Putamen (tissue), 1 donor: Measurements from ENCODE around the gene TGFBR2.

Experiments
- DNase-seq: peaks from one replicate; pipeline ENCODE4 v3.0.0-alpha.2; 2016; ENCODE audit warnings: low spot score

The TGFBR2 gene

GRCh38 chr3:30602946-30603345 lies 3.5 kb upstream of the TGFBR2 start:
- DNase-seq: no peak

GRCh38 chr3:30604093-30604492 lies 2.3 kb upstream of the TGFBR2 start:
- no peak for DNase-seq

- DNase-seq: no peak
Observed at GRCh38 chr3:30604558-30604957, 1.8 kb upstream of the TGFBR2 start.

GRCh38 chr3:30605005-30605404 lies 1.4 kb upstream of the TGFBR2 start:
- no peak for DNase-seq

GRCh38 chr3:30605706-30606300 lies 598 bp upstream of the TGFBR2 start:
- no peak for DNase-seq

- no peak for DNase-seq
Observed at GRCh38 chr3:30607032-30607833, 832 bp downstream of the TGFBR2 start.

GRCh38 chr3:30608598-30608947 lies 2.2 kb downstream of the TGFBR2 start:
- DNase-seq: no peak

GRCh38 chr3:30609930-30610701 lies 3.7 kb downstream of the TGFBR2 start:
- DNase-seq: no peak

GRCh38 chr3:30610702-30611368 lies 4.4 kb downstream of the TGFBR2 start:
- DNase-seq: no peak

- no peak for DNase-seq
Observed at GRCh38 chr3:30611613-30612436, 5.4 kb downstream of the TGFBR2 start.

- no peak for DNase-seq
Observed at GRCh38 chr3:30612437-30613132, 6.2 kb downstream of the TGFBR2 start.

- DNase-seq: no peak
Observed at GRCh38 chr3:30613133-30613825, 6.9 kb downstream of the TGFBR2 start.

- DNase-seq: no peak
Observed at GRCh38 chr3:30614373-30614772, 8.0 kb downstream of the TGFBR2 start.

- DNase-seq: no peak
Observed at GRCh38 chr3:30614943-30615342, 8.5 kb downstream of the TGFBR2 start.

- DNase-seq: no peak
Observed at GRCh38 chr3:30615615-30616346, 9.4 kb downstream of the TGFBR2 start.

- no peak for DNase-seq
Observed at GRCh38 chr3:30616347-30617027, 10.1 kb downstream of the TGFBR2 start.

- DNase-seq: no peak
Observed at GRCh38 chr3:30617069-30617468, 10.7 kb downstream of the TGFBR2 start.

GRCh38 chr3:30617653-30618052 lies 11.3 kb downstream of the TGFBR2 start:
- DNase-seq: no peak

- DNase-seq: no peak
Observed at GRCh38 chr3:30618526-30618925, 12.1 kb downstream of the TGFBR2 start.
